ENCODE data around the gene SLC11A2.

GRCh38 chr12:50955697-50956096 is 70.5 kb downstream of the SLC11A2 start:
- TF ChIP-seq BRD4 (IDR thresholded peaks at IDR 0.05) (no peak), DLX4 (CRISPR knock-in tag; IDR thresholded peaks at IDR 0.05) (no peak), E2F5 (CRISPR knock-in tag; IDR thresholded peaks at IDR 0.05) (no peak), ZBTB43 (CRISPR knock-in tag; IDR thresholded peaks at IDR 0.05) (no peak)
